Activated naive CD8-positive, alpha-beta T cell treated with anti-CD3 and anti-CD28 coated beads for 36 hours (primary cell): ENCODE measurements around the gene IGFBPL1. TPM values are rescaled to one million over a fixed set of nuclear protein-coding genes. Genes with fewer than 3 reads are reported as not detected.
"Not testable (repeated sequence)": the region's sequence is repeated elsewhere in the genome, so short reads cannot be mapped to it uniquely, and the experiment has no call there.

Source experiments
- DNase-seq: peaks from one replicate; pipeline ENCODE4 v3.0.0; 2021
- H3K27ac Mint-ChIP-seq: one replicate; pipeline ENCODE4 v1.8.0; 2022; ENCODE audit warnings: mild to moderate bottlenecking, moderate library complexity, mixed read lengths
- H3K27me3 Mint-ChIP-seq: one replicate; pipeline ENCODE4 v1.8.0; 2022; ENCODE audit warnings: mild to moderate bottlenecking, mixed read lengths
- H3K36me3 Mint-ChIP-seq: one replicate; pipeline ENCODE4 v1.8.0; 2021; ENCODE audit warnings: mild to moderate bottlenecking, mixed read lengths
- H3K4me1 Mint-ChIP-seq: one replicate; pipeline ENCODE4 v1.8.0; 2021; ENCODE audit warnings: mixed read lengths
- H3K4me3 Mint-ChIP-seq: one replicate; pipeline ENCODE4 v1.8.0; 2022; ENCODE audit warnings: mild to moderate bottlenecking, moderate library complexity, mixed read lengths
- H3K9me3 Mint-ChIP-seq: one replicate; pipeline ENCODE4 v1.8.0; 2022; ENCODE audit warnings: mixed read lengths
- total RNA-seq, 2 experiments: library from RNA; stranded (reverse); gene quantifications; one replicate each; pipeline ENCODE4 v1.2.3, GENCODE V29; 2021

The IGFBPL1 gene
- total RNA-seq = not detected

DNA sequence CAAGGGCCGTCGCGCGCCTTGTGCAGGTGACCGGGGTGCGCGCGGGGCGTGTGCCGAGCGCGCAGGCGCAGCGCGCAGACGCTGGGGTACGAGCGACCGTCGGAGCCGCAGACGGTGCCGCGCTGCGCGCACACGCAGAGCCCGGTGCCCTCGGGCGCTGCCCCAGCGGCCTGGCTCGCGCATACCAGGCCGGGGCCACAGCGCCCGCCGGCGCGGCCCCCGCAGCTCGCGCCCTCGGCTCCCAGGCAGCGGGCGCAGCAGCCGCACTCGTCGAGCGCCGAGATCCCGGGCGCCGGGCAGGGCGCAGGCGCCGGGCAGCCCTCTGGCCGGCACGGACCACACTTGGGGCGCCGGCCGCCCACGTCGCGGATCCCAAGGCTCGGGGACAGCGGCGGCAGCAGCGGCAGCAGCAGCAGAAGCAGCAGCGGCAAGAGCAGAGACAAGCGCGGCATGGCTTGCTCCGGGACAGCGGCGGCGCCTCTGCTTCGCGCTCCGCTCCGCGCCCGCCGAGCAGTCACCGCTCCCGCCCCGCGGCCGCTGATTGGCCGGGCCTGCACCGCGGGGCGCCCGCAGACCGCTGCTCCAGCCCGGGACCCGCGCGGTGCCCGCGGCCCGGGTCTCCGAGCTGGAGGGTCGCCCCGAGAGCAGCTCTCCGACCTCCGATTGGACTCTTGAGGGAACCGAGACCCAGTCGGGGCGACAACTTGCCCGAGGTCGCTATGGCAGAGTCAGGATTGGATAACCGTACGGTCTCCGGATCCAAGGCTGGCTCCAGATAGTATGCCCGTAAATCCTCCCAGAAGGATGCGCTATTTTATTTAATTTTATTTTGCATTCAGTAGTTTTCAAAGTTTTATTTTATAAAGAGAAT is at the start of gene IGFBPL1:
TSS of gene IGFBPL1 (minus strand) at position 482 of the 871 bp plus-strand sequence. CDS start at position 452, 30 bp downstream.
- Mint-ChIP-seq H3K4me3 (peak within 1 kb of the TSS; percentile 42), H3K27ac (no peak within 1 kb of the TSS), H3K36me3 (no peaks in the 10 kb centered on the region), H3K27me3 (peaks cover 50% of the 10 kb centered on the region), H3K4me1 (peaks cover 3% of the 10 kb centered on the region), H3K9me3 (no peaks in the 10 kb centered on the region)
- DNase-seq = peak; percentile 25

- not testable (repeated sequence) for H3K27me3 Mint-ChIP-seq, H3K27ac Mint-ChIP-seq, H3K4me3 Mint-ChIP-seq, H3K36me3 Mint-ChIP-seq, DNase-seq, H3K4me1 Mint-ChIP-seq
- peaks cover 11% of the 10 kb centered on the region for H3K9me3 Mint-ChIP-seq
These were observed 48.5 kb upstream of the IGFBPL1 start for GRCh38 chr9:38472583-38473249.

GRCh38 chr9:38467404-38467803 is 43.1 kb upstream of the IGFBPL1 start:
- Mint-ChIP-seq H3K9me3 (peaks cover 5% of the 10 kb centered on the region), H3K4me1 (no peaks in the 10 kb centered on the region), H3K27ac (no peak overlapping the region), H3K36me3 (no peaks in the 10 kb centered on the region), H3K27me3 (no peaks in the 10 kb centered on the region), H3K4me3 (no peak overlapping the region)
- DNase-seq = no peak

GRCh38 chr9:38453835-38454234 is 29.6 kb upstream of the IGFBPL1 start:
- no peak overlapping the region for H3K27ac Mint-ChIP-seq

GRCh38 chr9:38451162-38451561 is 26.9 kb upstream of the IGFBPL1 start:
- H3K9me3 Mint-ChIP-seq = peaks cover 13% of the 10 kb centered on the region
- peaks cover 37% of the 10 kb centered on the region for H3K27me3 Mint-ChIP-seq
- peaks cover 9% of the 10 kb centered on the region for H3K36me3 Mint-ChIP-seq
- no peak overlapping the region for H3K4me3 Mint-ChIP-seq
- no peak for DNase-seq
- no peaks in the 10 kb centered on the region for H3K4me1 Mint-ChIP-seq
- H3K27ac Mint-ChIP-seq = no peak overlapping the region

More at GRCh38 chr9:38453835-38454234, 29.6 kb upstream of the IGFBPL1 start:
- peaks cover 13% of the 10 kb centered on the region for H3K9me3 Mint-ChIP-seq
- no peaks in the 10 kb centered on the region for H3K4me1 Mint-ChIP-seq
- DNase-seq = no peak
- peaks cover 9% of the 10 kb centered on the region for H3K36me3 Mint-ChIP-seq
- H3K4me3 Mint-ChIP-seq = no peak overlapping the region
- H3K27me3 Mint-ChIP-seq = peaks cover 16% of the 10 kb centered on the region

- H3K27ac Mint-ChIP-seq = no peak overlapping the region
- peaks cover 13% of the 10 kb centered on the region for H3K9me3 Mint-ChIP-seq
- H3K4me1 Mint-ChIP-seq = peaks cover 2% of the 10 kb centered on the region
- H3K27me3 Mint-ChIP-seq = peaks cover 31% of the 10 kb centered on the region
- no peak for DNase-seq
- no peak overlapping the region for H3K4me3 Mint-ChIP-seq
- H3K36me3 Mint-ChIP-seq = peaks cover 6% of the 10 kb centered on the region
These were observed 23.4 kb upstream of the IGFBPL1 start for GRCh38 chr9:38447703-38448102.

DNA sequence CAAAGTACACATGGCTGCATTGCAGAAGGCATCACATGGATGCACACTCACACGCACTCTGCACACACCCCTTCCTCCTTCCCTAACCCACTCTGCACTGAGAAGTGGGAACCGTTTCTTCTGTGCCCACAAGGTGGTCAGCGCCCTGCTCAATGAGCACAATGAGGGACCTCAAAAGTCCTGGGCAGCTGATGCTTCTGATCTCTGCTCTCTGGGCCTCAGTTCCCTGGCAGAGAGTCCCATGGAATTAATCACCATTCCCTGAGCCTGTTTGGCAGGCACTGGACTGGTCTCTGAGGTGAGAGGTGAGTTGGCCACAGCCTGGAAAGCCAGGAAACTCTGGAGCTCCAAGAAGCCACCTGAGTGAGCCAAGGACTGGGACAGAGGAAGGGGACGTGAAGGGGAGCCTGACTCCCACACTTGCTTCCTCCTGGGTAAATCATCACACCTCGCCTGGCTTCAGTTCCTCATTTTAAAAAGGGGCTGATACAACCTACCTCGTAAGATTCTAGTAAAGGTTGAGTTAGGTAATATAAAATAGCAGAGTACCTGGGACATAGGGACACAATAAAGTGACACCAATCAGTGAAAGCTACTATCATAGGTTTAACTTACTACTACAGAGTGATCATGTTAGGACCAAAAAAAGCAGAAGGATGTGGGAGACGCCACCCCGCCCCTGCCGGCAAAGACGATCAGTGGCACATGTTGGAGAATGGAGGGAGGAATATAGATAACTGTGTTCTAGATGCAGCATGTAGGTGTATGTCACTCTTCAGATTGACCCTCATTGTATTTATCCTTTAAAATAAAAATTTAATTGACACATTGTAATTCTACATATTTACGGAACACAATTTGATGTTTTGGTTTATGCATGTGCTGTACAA is 21.1 kb upstream of the IGFBPL1 start:
- Mint-ChIP-seq H3K36me3 (peaks cover 2% of the 10 kb centered on the region), H3K4me3 (no peak overlapping the region), H3K9me3 (peaks cover 2% of the 10 kb centered on the region)

DNA sequence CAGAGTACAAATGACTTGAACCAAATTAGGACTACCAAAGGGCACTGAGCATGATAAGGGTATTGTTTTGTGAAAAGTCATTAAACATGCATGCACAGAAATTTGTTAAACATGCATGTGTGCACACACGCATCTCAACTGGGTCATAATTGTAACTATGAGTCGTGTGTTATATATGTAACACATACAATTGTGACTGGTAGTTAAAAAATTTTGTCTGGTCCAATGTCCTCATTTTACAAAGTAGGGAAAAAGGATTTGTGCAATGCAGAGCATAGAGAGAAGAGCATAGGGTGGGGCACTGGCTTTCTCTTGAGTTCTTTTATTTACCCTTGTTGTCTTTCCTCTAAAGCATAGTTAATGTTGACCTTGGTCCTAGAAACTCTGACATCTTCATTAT is 19.3 kb upstream of the IGFBPL1 start:
- Mint-ChIP-seq H3K27ac (no peak overlapping the region), H3K36me3 (no peaks in the 10 kb centered on the region), H3K27me3 (peaks cover 28% of the 10 kb centered on the region), H3K9me3 (no peaks in the 10 kb centered on the region), H3K4me1 (peaks cover 2% of the 10 kb centered on the region), H3K4me3 (no peak overlapping the region)
- DNase-seq = no peak

More for the DNA sequence above, 21.1 kb upstream of the IGFBPL1 start:
- H3K4me1 Mint-ChIP-seq = peaks cover 2% of the 10 kb centered on the region
- H3K27ac Mint-ChIP-seq = no peak overlapping the region
- no peak for DNase-seq
- peaks cover 36% of the 10 kb centered on the region for H3K27me3 Mint-ChIP-seq

DNA sequence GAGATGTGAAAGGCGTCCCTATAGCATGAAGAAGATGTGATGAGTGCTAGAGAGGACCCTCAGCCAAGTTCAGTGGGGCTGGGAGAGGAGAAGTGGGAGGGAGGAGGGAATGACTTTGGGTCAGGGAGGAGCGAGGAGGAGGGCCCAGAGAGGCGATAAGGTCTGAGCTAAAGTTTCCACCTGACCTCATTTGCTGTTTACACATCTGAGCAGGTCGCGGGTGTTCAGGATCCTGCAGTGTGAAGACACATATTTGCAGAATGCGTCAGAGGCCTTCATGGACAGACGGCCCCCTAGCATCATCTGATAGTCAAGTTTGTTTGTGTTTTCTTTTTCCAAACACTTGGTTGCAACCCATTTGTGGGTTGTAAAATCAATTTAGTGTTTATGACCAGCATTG is 18.9 kb upstream of the IGFBPL1 start:
- Mint-ChIP-seq H3K27ac (no peak overlapping the region), H3K4me1 (peaks cover 2% of the 10 kb centered on the region), H3K4me3 (no peak overlapping the region)

GRCh38 chr9:38442473-38443096 is 18.3 kb upstream of the IGFBPL1 start:
- Mint-ChIP-seq H3K9me3 (no peaks in the 10 kb centered on the region), H3K27me3 (peaks cover 18% of the 10 kb centered on the region), H3K4me3 (no peak overlapping the region), H3K36me3 (no peaks in the 10 kb centered on the region), H3K4me1 (peaks cover 2% of the 10 kb centered on the region), H3K27ac (no peak overlapping the region)
- no peak for DNase-seq

More for the DNA sequence above, 18.9 kb upstream of the IGFBPL1 start:
- no peaks in the 10 kb centered on the region for H3K36me3 Mint-ChIP-seq
- no peaks in the 10 kb centered on the region for H3K9me3 Mint-ChIP-seq
- H3K27me3 Mint-ChIP-seq = peaks cover 24% of the 10 kb centered on the region
- DNase-seq = no peak

GRCh38 chr9:38441347-38442085 is 17.3 kb upstream of the IGFBPL1 start:
- no peak overlapping the region for H3K27ac Mint-ChIP-seq
- H3K36me3 Mint-ChIP-seq = no peaks in the 10 kb centered on the region
- H3K27me3 Mint-ChIP-seq = peaks cover 11% of the 10 kb centered on the region

GRCh38 chr9:38440516-38440915 is 16.3 kb upstream of the IGFBPL1 start:
- Mint-ChIP-seq H3K9me3 (no peaks in the 10 kb centered on the region), H3K4me3 (no peak overlapping the region), H3K36me3 (no peaks in the 10 kb centered on the region), H3K4me1 (peaks cover under 1% of the 10 kb centered on the region), H3K27ac (no peak overlapping the region), H3K27me3 (peaks cover 5% of the 10 kb centered on the region)
- no peak for DNase-seq

More at GRCh38 chr9:38441347-38442085, 17.3 kb upstream of the IGFBPL1 start:
- H3K4me1 Mint-ChIP-seq = peaks cover 2% of the 10 kb centered on the region
- H3K9me3 Mint-ChIP-seq = no peaks in the 10 kb centered on the region
- DNase-seq = no peak
- no peak overlapping the region for H3K4me3 Mint-ChIP-seq

- H3K9me3 Mint-ChIP-seq = no peaks in the 10 kb centered on the region
- H3K36me3 Mint-ChIP-seq = no peaks in the 10 kb centered on the region
- H3K27me3 Mint-ChIP-seq = peaks cover 5% of the 10 kb centered on the region
- no peaks in the 10 kb centered on the region for H3K4me1 Mint-ChIP-seq
- no peak overlapping the region for H3K27ac Mint-ChIP-seq
- DNase-seq = no peak
- H3K4me3 Mint-ChIP-seq = no peak overlapping the region
These were observed 15.7 kb upstream of the IGFBPL1 start for GRCh38 chr9:38439916-38440301.
